Testis (tissue), 2 donors: ENCODE measurements around the gene FOXL1.

Source experiments
- CTCF ChIP-seq, 3 experiments: fragments of 450-650 bp in 2 of 3; fragments of 200-600 bp in 1 of 3; sonication (generic) in 1 of 3; IDR thresholded peaks; one replicate each; pipeline ENCODE4 v1.5.1; 2016 to 2019; ENCODE audit warnings: antibody characterized with exemption in 3 of 3, mild to moderate bottlenecking in 2 of 3, moderate library complexity in 1 of 3
- POLR2A ChIP-seq: fragments of 450-650 bp; IDR thresholded peaks from one replicate; pipeline ENCODE4 v1.6.1; 2017; ENCODE audit warnings: antibody characterized with exemption, mild to moderate bottlenecking, moderate library complexity

GRCh38 chr16:86609115-86609514 lies 30.8 kb downstream of the FOXL1 start:
- no peak for TF ChIP-seq CTCF (IDR thresholded peaks at IDR 0.05)
- TF ChIP-seq POLR2A: no peak
